22Rv1 (cell line): ENCODE results near the gene AP4E1.

Experiments
- ZFX ChIP-seq: fragments of 450-650 bp; IDR thresholded peaks from 2 replicates; pipeline ENCODE4 v1.6.1; 2017; ENCODE audit warnings: antibody characterized with exemption, borderline replicate concordance
- TF ChIP-seq, protein P1 (sequence below): fragments of 450-650 bp; IDR thresholded peaks from 2 replicates; pipeline ENCODE4 v1.5.1; 2017; ENCODE audit warnings: mild to moderate bottlenecking

DNA sequence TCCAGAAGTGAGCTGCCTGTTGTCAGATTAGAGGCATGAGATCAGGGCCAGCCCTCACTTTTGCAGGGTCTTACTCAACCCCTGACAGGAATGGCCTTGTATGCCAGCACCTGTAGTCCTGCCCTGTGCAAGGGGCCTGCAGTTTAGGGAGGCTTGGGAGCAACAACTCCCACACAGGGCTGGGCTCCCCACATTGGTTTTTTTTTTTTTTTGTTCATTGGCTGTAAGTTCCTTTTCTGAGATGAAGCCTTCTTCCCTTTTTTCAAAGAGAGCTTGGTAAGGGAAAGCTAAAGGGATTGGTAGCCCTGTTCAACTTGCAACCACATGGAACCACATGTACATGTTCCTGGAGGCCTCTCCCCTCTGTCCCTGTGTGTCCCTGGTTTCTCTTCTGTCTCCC is 139.8 kb downstream of the AP4E1 start:
- TF ChIP-seq, protein P1, sequence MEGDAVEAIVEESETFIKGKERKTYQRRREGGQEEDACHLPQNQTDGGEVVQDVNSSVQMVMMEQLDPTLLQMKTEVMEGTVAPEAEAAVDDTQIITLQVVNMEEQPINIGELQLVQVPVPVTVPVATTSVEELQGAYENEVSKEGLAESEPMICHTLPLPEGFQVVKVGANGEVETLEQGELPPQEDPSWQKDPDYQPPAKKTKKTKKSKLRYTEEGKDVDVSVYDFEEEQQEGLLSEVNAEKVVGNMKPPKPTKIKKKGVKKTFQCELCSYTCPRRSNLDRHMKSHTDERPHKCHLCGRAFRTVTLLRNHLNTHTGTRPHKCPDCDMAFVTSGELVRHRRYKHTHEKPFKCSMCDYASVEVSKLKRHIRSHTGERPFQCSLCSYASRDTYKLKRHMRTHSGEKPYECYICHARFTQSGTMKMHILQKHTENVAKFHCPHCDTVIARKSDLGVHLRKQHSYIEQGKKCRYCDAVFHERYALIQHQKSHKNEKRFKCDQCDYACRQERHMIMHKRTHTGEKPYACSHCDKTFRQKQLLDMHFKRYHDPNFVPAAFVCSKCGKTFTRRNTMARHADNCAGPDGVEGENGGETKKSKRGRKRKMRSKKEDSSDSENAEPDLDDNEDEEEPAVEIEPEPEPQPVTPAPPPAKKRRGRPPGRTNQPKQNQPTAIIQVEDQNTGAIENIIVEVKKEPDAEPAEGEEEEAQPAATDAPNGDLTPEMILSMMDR, result no peak
- TF ChIP-seq ZFX, result no peak
